Measurements from ENCODE around the gene DSP.

GRCh38 chr6:7513529-7513928 lies 27.9 kb upstream of the DSP start:
- TF ChIP-seq CTCF (optimal IDR thresholded peaks at IDR 0.05 in 1 of 3, IDR thresholded peaks at IDR 0.05 in 1 of 3, conservative IDR thresholded peaks at IDR 0.05 in 1 of 3; ENCODE audit: extremely low read depth in 1 of 3, insufficient read depth in 2 of 3, low read length in 3 of 3) (no peak), EZH2 (IDR thresholded peaks at IDR 0.05; ENCODE audit: low read length) (no peak)

Data from keratinocyte (primary cell).